ENCODE results near the gene CYS1.

The CYS1 gene

GRCh38 chr2:10075571-10076209 is 4.5 kb downstream of the CYS1 start:
- Mint-ChIP-seq H3K9me3 (no peaks in the 10 kb centered on the region), H3K36me3 (ENCODE audit: insufficient read depth) (peaks cover 2% of the 10 kb centered on the region), H3K27ac (ENCODE audit: low read depth) (no peak overlapping the region), H3K4me3 (no peak overlapping the region), H3K4me1 (peaks cover 13% of the 10 kb centered on the region), H3K27me3 (peaks cover 74% of the 10 kb centered on the region)
- ATAC-seq (replicated peaks; ENCODE audit: extremely low read depth, poor library complexity, severe bottlenecking) (no peak), DNase-seq (ENCODE audit: low spot score in 2 of 2) (no peak)

GRCh38 chr2:10075101-10075500 is 5.1 kb downstream of the CYS1 start:
- DNase-seq (ENCODE audit: low spot score in 2 of 2) (no peak), ATAC-seq (replicated peaks; ENCODE audit: extremely low read depth, poor library complexity, severe bottlenecking) (no peak)
- Mint-ChIP-seq H3K36me3 (ENCODE audit: insufficient read depth) (peaks cover 2% of the 10 kb centered on the region), H3K4me3 (no peak overlapping the region), H3K27me3 (peaks cover 73% of the 10 kb centered on the region), H3K9me3 (no peaks in the 10 kb centered on the region), H3K27ac (ENCODE audit: low read depth) (no peak overlapping the region), H3K4me1 (peaks cover 13% of the 10 kb centered on the region)

GRCh38 chr2:10073706-10074105 is 6.5 kb downstream of the CYS1 start:
- Mint-ChIP-seq H3K27ac (ENCODE audit: low read depth) (peak overlapping the region; percentile 8), H3K4me1 (peaks cover 7% of the 10 kb centered on the region), H3K36me3 (ENCODE audit: insufficient read depth) (peaks cover 2% of the 10 kb centered on the region), H3K27me3 (peaks cover 66% of the 10 kb centered on the region), H3K4me3 (no peak overlapping the region), H3K9me3 (no peaks in the 10 kb centered on the region)
- DNase-seq (ENCODE audit: low spot score in 2 of 2) (no peak), ATAC-seq (replicated peaks; ENCODE audit: extremely low read depth, poor library complexity, severe bottlenecking) (no peak)

- Mint-ChIP-seq H3K27me3 (peaks cover 57% of the 10 kb centered on the region), H3K27ac (ENCODE audit: low read depth) (no peak overlapping the region), H3K4me3 (no peak overlapping the region), H3K4me1 (peaks cover 7% of the 10 kb centered on the region), H3K36me3 (ENCODE audit: insufficient read depth) (peaks cover 2% of the 10 kb centered on the region), H3K9me3 (peaks cover 3% of the 10 kb centered on the region)
- DNase-seq (ENCODE audit: low spot score in 2 of 2) (peak; percentile 64 to 72), ATAC-seq (replicated peaks; ENCODE audit: extremely low read depth, poor library complexity, severe bottlenecking) (peak; percentile 87)
Measured at GRCh38 chr2:10072656-10073480, 7.3 kb downstream of the CYS1 start.

- peaks cover 2% of the 10 kb centered on the region for H3K36me3 Mint-ChIP-seq (ENCODE audit: insufficient read depth)
- no peak overlapping the region for H3K4me3 Mint-ChIP-seq
- H3K27me3 Mint-ChIP-seq: peaks cover 46% of the 10 kb centered on the region
- no peak overlapping the region for H3K27ac Mint-ChIP-seq (ENCODE audit: low read depth)
- peaks cover 6% of the 10 kb centered on the region for H3K9me3 Mint-ChIP-seq
- ATAC-seq (replicated peaks; ENCODE audit: extremely low read depth, poor library complexity, severe bottlenecking): no peak
- no peak for DNase-seq (ENCODE audit: low spot score in 2 of 2)
- peaks cover 7% of the 10 kb centered on the region for H3K4me1 Mint-ChIP-seq
Measured at GRCh38 chr2:10071595-10071994, 8.6 kb downstream of the CYS1 start.

GRCh38 chr2:10071176-10071575 is 9.0 kb downstream of the CYS1 start:
- Mint-ChIP-seq H3K4me1 (peaks cover 7% of the 10 kb centered on the region), H3K27ac (ENCODE audit: low read depth) (no peak overlapping the region), H3K27me3 (peaks cover 46% of the 10 kb centered on the region), H3K4me3 (no peak overlapping the region), H3K36me3 (ENCODE audit: insufficient read depth) (peaks cover under 1% of the 10 kb centered on the region), H3K9me3 (peaks cover 6% of the 10 kb centered on the region)
- DNase-seq (ENCODE audit: low spot score in 2 of 2): no peak
- ATAC-seq (replicated peaks; ENCODE audit: extremely low read depth, poor library complexity, severe bottlenecking): no peak

- Mint-ChIP-seq H3K27ac (ENCODE audit: low read depth) (no peak overlapping the region), H3K9me3 (peaks cover 6% of the 10 kb centered on the region), H3K27me3 (peaks cover 27% of the 10 kb centered on the region), H3K4me3 (no peak overlapping the region), H3K4me1 (peaks cover 6% of the 10 kb centered on the region), H3K36me3 (ENCODE audit: insufficient read depth) (no peaks in the 10 kb centered on the region)
- ATAC-seq (replicated peaks; ENCODE audit: extremely low read depth, poor library complexity, severe bottlenecking) (no peak), DNase-seq (ENCODE audit: low spot score in 2 of 2) (no peak)
Measured at GRCh38 chr2:10067881-10068280, 12.3 kb downstream of the CYS1 start.

GRCh38 chr2:10067330-10067729 is 12.9 kb downstream of the CYS1 start:
- DNase-seq (ENCODE audit: low spot score in 2 of 2) (no peak), ATAC-seq (replicated peaks; ENCODE audit: extremely low read depth, poor library complexity, severe bottlenecking) (no peak)
- Mint-ChIP-seq H3K27me3 (peaks cover 22% of the 10 kb centered on the region), H3K36me3 (ENCODE audit: insufficient read depth) (no peaks in the 10 kb centered on the region), H3K4me3 (no peak overlapping the region), H3K9me3 (peaks cover 6% of the 10 kb centered on the region), H3K4me1 (peaks cover under 1% of the 10 kb centered on the region), H3K27ac (ENCODE audit: low read depth) (no peak overlapping the region)

- Mint-ChIP-seq H3K4me3 (no peak overlapping the region), H3K27ac (ENCODE audit: low read depth) (no peak overlapping the region)
Measured at GRCh38 chr2:10065773-10066055, 14.5 kb downstream of the CYS1 start.

GRCh38 chr2:10064932-10065772 is 15.1 kb downstream of the CYS1 start:
- ATAC-seq (replicated peaks; ENCODE audit: extremely low read depth, poor library complexity, severe bottlenecking): no peak
- H3K27me3 Mint-ChIP-seq: peaks cover 18% of the 10 kb centered on the region
- DNase-seq (ENCODE audit: low spot score in 2 of 2): no peak
- H3K9me3 Mint-ChIP-seq: peaks cover 6% of the 10 kb centered on the region
- H3K36me3 Mint-ChIP-seq (ENCODE audit: insufficient read depth): peaks cover under 1% of the 10 kb centered on the region
- H3K27ac Mint-ChIP-seq (ENCODE audit: low read depth): no peak overlapping the region
- no peaks in the 10 kb centered on the region for H3K4me1 Mint-ChIP-seq
- no peak overlapping the region for H3K4me3 Mint-ChIP-seq

More at GRCh38 chr2:10065773-10066055, 14.5 kb downstream of the CYS1 start:
- peaks cover 18% of the 10 kb centered on the region for H3K27me3 Mint-ChIP-seq
- H3K9me3 Mint-ChIP-seq: peaks cover 6% of the 10 kb centered on the region
- no peak for ATAC-seq (replicated peaks; ENCODE audit: extremely low read depth, poor library complexity, severe bottlenecking)
- no peaks in the 10 kb centered on the region for H3K4me1 Mint-ChIP-seq
- no peak for DNase-seq (ENCODE audit: low spot score in 2 of 2)
- H3K36me3 Mint-ChIP-seq (ENCODE audit: insufficient read depth): no peaks in the 10 kb centered on the region

GRCh38 chr2:10063566-10063965 is 16.6 kb downstream of the CYS1 start:
- no peak for DNase-seq (ENCODE audit: low spot score in 2 of 2)

GRCh38 chr2:10062931-10063365 is 17.3 kb downstream of the CYS1 start:
- peaks cover 3% of the 10 kb centered on the region for H3K9me3 Mint-ChIP-seq
- no peak overlapping the region for H3K4me3 Mint-ChIP-seq
- H3K27ac Mint-ChIP-seq (ENCODE audit: low read depth): no peak overlapping the region
- no peak for DNase-seq (ENCODE audit: low spot score in 2 of 2)
- H3K36me3 Mint-ChIP-seq (ENCODE audit: insufficient read depth): peaks cover 1% of the 10 kb centered on the region
- H3K27me3 Mint-ChIP-seq: peaks cover 18% of the 10 kb centered on the region
- no peaks in the 10 kb centered on the region for H3K4me1 Mint-ChIP-seq
- no peak for ATAC-seq (replicated peaks; ENCODE audit: extremely low read depth, poor library complexity, severe bottlenecking)

More at GRCh38 chr2:10063566-10063965, 16.6 kb downstream of the CYS1 start:
- peaks cover 18% of the 10 kb centered on the region for H3K27me3 Mint-ChIP-seq
- no peaks in the 10 kb centered on the region for H3K4me1 Mint-ChIP-seq
- H3K9me3 Mint-ChIP-seq: peaks cover 6% of the 10 kb centered on the region
- H3K36me3 Mint-ChIP-seq (ENCODE audit: insufficient read depth): peaks cover 1% of the 10 kb centered on the region
- H3K27ac Mint-ChIP-seq (ENCODE audit: low read depth): no peak overlapping the region
- no peak overlapping the region for H3K4me3 Mint-ChIP-seq
- no peak for ATAC-seq (replicated peaks; ENCODE audit: extremely low read depth, poor library complexity, severe bottlenecking)
